ENCODE measurements around the gene PCNX3.

- TF ChIP-seq CTCF (IDR thresholded peaks at IDR 0.05) (no peak), POLR2A (IDR thresholded peaks at IDR 0.05) (no peak)
Measured at GRCh38 chr11:65577756-65578109, 37.8 kb upstream of the PCNX3 start.
